ENCODE results near the gene RWDD1.

DNA sequence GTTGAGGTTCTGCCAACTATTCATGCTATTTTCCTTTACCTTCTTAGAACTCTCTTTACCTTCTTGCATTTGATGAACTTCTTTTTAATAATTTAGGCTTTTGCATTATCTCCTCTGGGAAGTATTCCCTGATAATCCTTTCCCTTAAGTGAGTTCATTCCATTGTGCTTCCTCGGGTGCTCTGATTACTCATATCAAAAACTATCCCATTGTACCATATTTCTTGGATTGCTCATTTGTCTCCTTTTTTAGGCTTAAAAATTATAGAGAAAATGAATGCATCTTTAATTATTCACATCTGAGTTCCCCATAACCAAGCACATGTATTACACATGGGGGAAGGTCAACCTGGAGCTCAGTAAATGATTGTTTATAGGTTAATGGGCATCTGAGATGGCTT lies 15.2 kb upstream of the RWDD1 start:
- TF ChIP-seq CTCF (conservative IDR thresholded peaks at IDR 0.05; ENCODE audit: low read depth, low read length) (no peak), EZH2 (IDR thresholded peaks at IDR 0.05; ENCODE audit: borderline replicate concordance, low read depth, low read length, poor library complexity, severe bottlenecking) (no peak)

Data from A673 (cell line).